Effector memory CD8-positive, alpha-beta T cell (primary cell): ENCODE results near the gene GYG2.

Source experiments
- ATAC-seq: fragments of 150-1000 bp; cut with Tn5 transposase; replicated peaks from 2 replicates; pipeline ENCODE4 v1.10.0; 2021; ENCODE audit warnings: mild to moderate bottlenecking, moderate library complexity
- DNase-seq, 3 experiments: peaks; one replicate each; pipeline ENCODE4 v3.0.0; 2021
- H3K27ac Mint-ChIP-seq, 2 donors: one replicate each; pipeline ENCODE4 v1.8.0; 2022; ENCODE audit warnings: mild to moderate bottlenecking in 2 of 2, mixed read lengths in 2 of 2, moderate library complexity in 2 of 2
- H3K27me3 Mint-ChIP-seq, 2 donors: one replicate each; pipeline ENCODE4 v1.8.0; 2022; ENCODE audit warnings: mixed read lengths in 2 of 2
- H3K36me3 Mint-ChIP-seq: one replicate; pipeline ENCODE4 v1.8.0; 2022; ENCODE audit warnings: mild to moderate bottlenecking, moderate library complexity, mixed read lengths; ENCODE audit not compliant: insufficient read depth
- H3K4me1 Mint-ChIP-seq, 2 donors: one replicate each; pipeline ENCODE4 v1.8.0; 2022; ENCODE audit warnings: low read depth in 2 of 2, mixed read lengths in 2 of 2
- H3K4me3 Mint-ChIP-seq, 2 donors: one replicate each; pipeline ENCODE4 v1.8.0; 2022; ENCODE audit warnings: mild to moderate bottlenecking in 2 of 2, mixed read lengths in 2 of 2, moderate library complexity in 2 of 2
- H3K9me3 Mint-ChIP-seq, 2 donors: one replicate each; pipeline ENCODE4 v1.8.0; 2022; ENCODE audit warnings: mixed read lengths in 2 of 2

Gene GYG2

GRCh38 chrX:2824886-2825285 is 3.8 kb upstream of the GYG2 start:
- H3K36me3 Mint-ChIP-seq: no peaks in the 10 kb centered on the region
- H3K4me1 Mint-ChIP-seq: peaks cover 5 to 6% of the 10 kb centered on the region in 2 donors
- no peak overlapping the region for H3K4me3 Mint-ChIP-seq
- no peaks in the 10 kb centered on the region for H3K9me3 Mint-ChIP-seq
- ATAC-seq (no peak), DNase-seq (no peak)
- H3K27ac Mint-ChIP-seq: no peak overlapping the region
- H3K27me3 Mint-ChIP-seq: peaks cover 0 to 13% of the 10 kb centered on the region in 2 donors

- no peaks in the 10 kb centered on the region for H3K4me1 Mint-ChIP-seq
- no peaks in the 10 kb centered on the region for H3K9me3 Mint-ChIP-seq
- peaks cover 0 to 33% of the 10 kb centered on the region in 2 donors for H3K27me3 Mint-ChIP-seq
- no peaks in the 10 kb centered on the region for H3K36me3 Mint-ChIP-seq
- H3K4me3 Mint-ChIP-seq: no peak overlapping the region
- no peak overlapping the region for H3K27ac Mint-ChIP-seq
- DNase-seq (no peak), ATAC-seq (no peak)
Observed at GRCh38 chrX:2828959-2829411, 255 bp downstream of the GYG2 start.

GRCh38 chrX:2829469-2830246 is 928 bp downstream of the GYG2 start:
- Mint-ChIP-seq H3K9me3 (no peaks in the 10 kb centered on the region), H3K27ac (no peak overlapping the region), H3K4me3 (no peak overlapping the region), H3K36me3 (no peaks in the 10 kb centered on the region), H3K27me3 (peaks cover 0 to 35% of the 10 kb centered on the region in 2 donors), H3K4me1 (no peaks in the 10 kb centered on the region)
- no peak for DNase-seq
- ATAC-seq: no peak

DNA sequence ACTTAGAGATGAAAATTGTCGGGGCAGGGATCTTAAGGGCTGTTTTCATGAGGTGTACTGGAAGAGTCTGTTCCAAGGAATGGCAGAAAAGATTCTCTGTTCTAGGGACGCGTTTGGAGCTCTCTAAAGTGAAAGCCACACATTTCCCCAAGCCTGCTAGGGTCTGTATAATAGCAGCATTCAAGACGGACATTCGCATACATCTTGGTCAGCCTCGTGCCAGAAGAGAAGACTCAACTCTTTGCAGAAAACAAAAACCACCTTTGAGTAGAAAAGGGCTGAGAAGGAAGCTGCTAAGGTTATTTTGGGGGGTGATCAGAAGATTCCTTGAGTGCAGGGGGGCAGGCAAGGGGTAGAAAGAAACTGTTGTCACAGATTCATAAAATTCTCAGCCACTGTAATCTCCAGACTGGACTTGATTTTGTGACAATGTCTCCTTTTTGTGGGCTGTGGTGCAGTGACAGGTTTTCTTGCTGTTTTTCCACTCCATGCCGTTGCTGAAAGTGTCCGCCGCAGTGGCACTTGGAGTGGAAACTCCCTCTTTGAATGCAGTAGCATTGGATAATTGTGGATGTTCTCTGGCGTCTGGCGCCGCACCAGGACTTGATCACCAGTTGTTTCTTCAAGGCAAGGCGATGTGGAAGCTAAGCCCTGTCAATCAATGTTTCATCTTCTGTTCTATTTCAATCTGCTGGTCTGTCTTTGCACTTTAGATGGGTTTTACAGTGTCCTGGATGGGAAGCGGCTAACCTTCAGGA is 2.9 kb downstream of the GYG2 start:
- DNase-seq: no peak

DNA sequence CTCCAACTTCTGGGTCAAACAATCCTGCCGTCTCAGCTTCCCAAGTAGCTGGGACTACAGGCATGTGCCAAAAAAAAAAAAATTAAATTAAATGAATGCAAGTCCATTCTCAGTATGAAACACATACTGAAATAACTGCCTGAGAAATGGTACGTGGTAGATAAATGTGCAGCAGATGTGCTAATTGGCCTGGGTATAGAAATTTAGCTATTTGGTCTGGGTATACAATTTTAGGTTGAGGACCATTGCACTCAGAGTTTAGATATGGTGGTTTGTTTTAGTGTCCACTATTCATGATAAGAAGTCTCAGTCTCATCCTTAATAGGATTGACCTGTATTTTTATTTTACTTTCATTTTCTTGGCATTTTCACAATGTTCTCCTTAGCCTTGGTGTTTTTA is 9.2 kb downstream of the GYG2 start:
- Mint-ChIP-seq H3K27me3 (peaks cover 19 to 28% of the 10 kb centered on the region in 2 donors), H3K27ac (no peak overlapping the region), H3K36me3 (no peaks in the 10 kb centered on the region), H3K9me3 (peaks cover 0 to 12% of the 10 kb centered on the region in 2 donors), H3K4me1 (no peaks in the 10 kb centered on the region), H3K4me3 (no peak overlapping the region)
- DNase-seq: no peak
- ATAC-seq: no peak

More for the DNA sequence above, 2.9 kb downstream of the GYG2 start:
- Mint-ChIP-seq H3K4me3 (no peak overlapping the region), H3K9me3 (peaks cover 0 to 5% of the 10 kb centered on the region in 2 donors), H3K4me1 (no peaks in the 10 kb centered on the region), H3K36me3 (no peaks in the 10 kb centered on the region), H3K27ac (no peak overlapping the region), H3K27me3 (peaks cover 11 to 47% of the 10 kb centered on the region in 2 donors)
- ATAC-seq: no peak

DNA sequence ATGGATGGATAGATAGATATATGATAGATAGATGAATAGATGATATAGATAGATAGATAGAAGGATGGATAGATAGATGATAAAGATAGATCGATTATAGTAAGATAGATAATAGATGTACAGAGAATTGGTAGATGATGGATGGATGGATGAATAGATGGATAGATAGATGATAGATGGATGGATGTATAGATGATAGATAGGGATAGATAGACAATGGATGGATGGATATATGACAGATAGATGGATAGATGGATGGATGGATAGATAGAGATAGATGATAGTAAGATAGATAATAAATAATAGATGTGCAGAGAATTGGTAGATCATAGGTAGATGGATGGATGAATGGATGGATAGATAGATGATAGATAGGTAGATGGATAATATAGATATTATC is 12.2 kb downstream of the GYG2 start:
- no peaks in the 10 kb centered on the region for H3K36me3 Mint-ChIP-seq

GRCh38 chrX:2841537-2841936 is 12.8 kb downstream of the GYG2 start:
- no peak for ATAC-seq
- Mint-ChIP-seq H3K9me3 (peaks cover 0 to 7% of the 10 kb centered on the region in 2 donors), H3K27me3 (peaks cover 0 to 9% of the 10 kb centered on the region in 2 donors), H3K4me1 (no peaks in the 10 kb centered on the region), H3K36me3 (no peaks in the 10 kb centered on the region), H3K4me3 (no peak overlapping the region), H3K27ac (no peak overlapping the region)
- DNase-seq: no peak

More for the DNA sequence above, 12.2 kb downstream of the GYG2 start:
- Mint-ChIP-seq H3K27me3 (peaks cover 3 to 10% of the 10 kb centered on the region in 2 donors), H3K4me1 (no peaks in the 10 kb centered on the region), H3K4me3 (no peak overlapping the region), H3K9me3 (peaks cover 0 to 8% of the 10 kb centered on the region in 2 donors), H3K27ac (no peak overlapping the region)
- ATAC-seq (no peak), DNase-seq (no peak)

DNA sequence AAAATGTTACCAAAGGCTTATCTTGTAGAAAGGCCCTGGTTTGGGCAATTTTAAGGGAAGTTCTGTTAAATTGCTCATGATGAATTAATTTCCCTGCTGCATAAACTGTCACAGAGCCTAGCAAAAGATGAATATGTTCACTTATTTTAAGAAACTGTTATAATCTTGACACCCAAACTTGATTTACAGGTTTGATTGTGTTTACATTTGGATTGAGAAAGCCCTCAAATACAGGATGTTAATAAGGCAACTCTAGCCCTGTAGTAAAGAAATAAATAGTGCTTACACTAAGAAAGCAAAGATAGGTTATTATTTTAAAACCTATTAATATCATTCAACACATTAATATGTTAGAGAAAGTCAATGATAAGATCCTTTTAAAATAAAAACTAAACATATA is 18.3 kb downstream of the GYG2 start:
- no peaks in the 10 kb centered on the region for H3K4me1 Mint-ChIP-seq
- ATAC-seq (no peak), DNase-seq (no peak)
- no peak overlapping the region for H3K27ac Mint-ChIP-seq
- H3K27me3 Mint-ChIP-seq: peaks cover 7 to 17% of the 10 kb centered on the region in 2 donors
- H3K9me3 Mint-ChIP-seq: no peaks in the 10 kb centered on the region
- no peak overlapping the region for H3K4me3 Mint-ChIP-seq
- H3K36me3 Mint-ChIP-seq: no peaks in the 10 kb centered on the region

DNA sequence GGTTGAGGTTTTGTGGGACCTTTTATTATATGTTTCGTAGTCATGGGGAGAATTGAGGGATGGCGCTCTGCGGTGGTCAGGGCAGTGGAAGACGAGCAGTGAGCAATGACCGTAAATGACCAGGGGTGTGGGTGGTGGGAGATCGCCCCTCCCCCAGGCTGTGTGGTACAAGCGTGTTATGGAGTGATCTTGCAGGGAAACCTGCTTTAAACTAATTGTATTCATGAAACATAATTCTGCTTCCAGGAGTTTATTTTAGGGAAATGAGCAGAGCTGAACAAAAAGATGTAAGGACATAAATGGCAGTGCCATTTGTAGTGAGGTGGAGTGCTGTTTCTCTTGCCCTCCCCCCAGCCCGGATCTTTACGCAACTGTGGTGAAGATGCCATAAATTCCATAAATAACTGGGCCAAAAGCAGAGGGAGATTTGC is 20.2 kb downstream of the GYG2 start:
- Mint-ChIP-seq H3K27me3 (peaks cover 7 to 17% of the 10 kb centered on the region in 2 donors), H3K9me3 (no peaks in the 10 kb centered on the region), H3K4me3 (no peak overlapping the region), H3K27ac (no peak overlapping the region), H3K36me3 (no peaks in the 10 kb centered on the region), H3K4me1 (no peaks in the 10 kb centered on the region)
- ATAC-seq (no peak), DNase-seq (no peak)

DNA sequence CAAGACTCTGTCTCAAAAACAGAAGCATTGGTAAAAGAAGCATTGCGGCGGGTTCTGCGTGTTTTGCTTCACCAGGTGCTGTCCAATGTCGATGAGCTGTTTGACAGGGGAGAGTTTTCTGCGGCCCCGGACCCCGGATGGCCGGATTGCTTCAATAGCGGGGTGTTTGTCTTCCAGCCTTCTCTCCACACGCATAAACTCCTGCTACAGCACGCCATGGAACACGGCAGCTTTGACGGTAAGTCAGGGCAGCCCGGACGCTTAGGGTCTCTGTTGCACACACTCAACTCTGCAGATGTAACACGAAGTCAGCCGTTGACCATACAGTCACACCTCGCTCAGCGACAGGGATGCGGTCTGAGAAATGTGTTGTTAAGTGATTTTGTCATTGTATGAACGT is 26.2 kb downstream of the GYG2 start:
- H3K4me1 Mint-ChIP-seq: no peaks in the 10 kb centered on the region
- H3K36me3 Mint-ChIP-seq: no peaks in the 10 kb centered on the region
- no peaks in the 10 kb centered on the region for H3K9me3 Mint-ChIP-seq
- ATAC-seq (no peak), DNase-seq (no peak)
- peaks cover 0 to 4% of the 10 kb centered on the region in 2 donors for H3K27me3 Mint-ChIP-seq
- H3K4me3 Mint-ChIP-seq: no peak overlapping the region
- no peak overlapping the region for H3K27ac Mint-ChIP-seq

DNA sequence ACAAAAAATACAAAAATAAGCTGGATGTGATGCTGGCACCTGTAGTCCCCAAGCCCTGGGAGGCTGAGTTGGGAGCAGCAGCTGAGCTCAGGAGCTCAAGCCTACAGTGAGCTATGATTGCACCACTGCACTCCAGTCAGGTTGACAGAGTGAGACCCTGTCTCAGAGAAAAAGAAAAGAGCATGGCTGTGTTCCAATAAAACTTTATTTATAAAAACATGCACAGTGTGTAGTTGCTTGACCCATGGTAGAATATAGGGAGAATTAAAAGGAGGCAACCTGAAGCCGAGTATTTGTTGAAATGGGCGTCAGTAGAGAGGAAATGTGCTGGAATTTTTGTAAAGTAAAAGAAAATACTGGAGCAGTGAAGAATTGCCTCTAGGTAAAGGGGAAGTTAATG is 27.0 kb downstream of the GYG2 start:
- H3K4me1 Mint-ChIP-seq: no peaks in the 10 kb centered on the region
- H3K27me3 Mint-ChIP-seq: peaks cover 0 to 4% of the 10 kb centered on the region in 2 donors
- no peak overlapping the region for H3K27ac Mint-ChIP-seq
- no peaks in the 10 kb centered on the region for H3K36me3 Mint-ChIP-seq
- H3K9me3 Mint-ChIP-seq: no peaks in the 10 kb centered on the region
- H3K4me3 Mint-ChIP-seq: no peak overlapping the region
- no peak for ATAC-seq
- no peak for DNase-seq

DNA sequence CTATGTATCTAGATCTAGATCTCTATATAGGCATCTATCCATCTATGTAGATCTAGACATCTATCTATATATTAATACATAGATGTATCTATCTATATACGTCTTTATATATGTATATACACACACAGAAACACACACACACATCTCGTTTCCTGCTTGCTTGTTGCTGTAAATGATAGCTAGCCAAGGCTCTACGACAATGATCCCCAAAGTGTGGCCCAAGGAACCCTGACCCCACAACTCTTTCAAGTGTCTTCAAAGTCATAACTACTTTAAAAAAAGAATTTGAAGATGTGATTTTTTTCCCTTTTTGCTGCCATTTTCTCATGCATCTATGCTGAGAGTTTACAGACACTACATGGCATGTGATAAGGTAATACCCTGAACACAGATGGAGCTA is 28.8 kb downstream of the GYG2 start:
- H3K9me3 Mint-ChIP-seq: no peaks in the 10 kb centered on the region
- no peak overlapping the region for H3K27ac Mint-ChIP-seq
- no peaks in the 10 kb centered on the region for H3K4me1 Mint-ChIP-seq
- H3K4me3 Mint-ChIP-seq: no peak overlapping the region
- ATAC-seq (no peak), DNase-seq (no peak)
- H3K27me3 Mint-ChIP-seq: peaks cover 9% of the 10 kb centered on the region in 2 donors
- no peaks in the 10 kb centered on the region for H3K36me3 Mint-ChIP-seq

DNA sequence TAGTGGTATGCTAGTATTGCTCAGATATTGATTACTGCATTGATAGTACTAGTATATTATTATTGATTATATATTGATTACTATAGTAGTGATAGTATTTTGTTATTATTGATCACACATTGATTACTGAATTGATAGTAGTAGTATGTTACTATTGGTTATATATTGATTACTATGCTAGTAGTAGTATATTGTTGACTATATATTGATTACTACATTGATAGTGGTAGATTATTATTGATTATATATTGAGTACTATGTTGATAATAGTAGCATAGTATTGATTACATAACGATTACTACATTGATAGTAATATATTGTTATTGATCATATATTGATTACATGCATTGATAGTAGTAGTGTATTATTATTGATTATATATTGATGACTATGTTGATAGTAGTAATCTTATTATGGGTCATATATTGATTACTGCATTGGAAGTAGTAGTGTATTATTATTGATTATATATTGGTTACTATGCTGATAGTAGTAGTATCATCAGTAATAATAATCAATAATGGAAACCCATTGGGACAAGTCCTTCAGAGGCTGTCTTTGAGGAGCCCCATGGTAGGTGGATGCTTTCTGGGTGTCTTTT is 30.6 kb downstream of the GYG2 start:
- peaks cover 9% of the 10 kb centered on the region in 2 donors for H3K27me3 Mint-ChIP-seq
- H3K9me3 Mint-ChIP-seq: no peaks in the 10 kb centered on the region
- H3K27ac Mint-ChIP-seq: no peak overlapping the region
- H3K4me1 Mint-ChIP-seq: no peaks in the 10 kb centered on the region
- no peak overlapping the region for H3K4me3 Mint-ChIP-seq
- ATAC-seq: no peak
- no peak for DNase-seq
- H3K36me3 Mint-ChIP-seq: no peaks in the 10 kb centered on the region
